PC-9 (cell line): ENCODE data around the gene HYAL1.

Source experiments
- CTCF ChIP-seq: fragments of 200-600 bp; sonication (generic); conservative IDR thresholded peaks from 2 replicates; pipeline ENCODE4 v1.6.1; 2017; ENCODE audit warnings: mixed run types, antibody characterized with exemption, mild to moderate bottlenecking, moderate library complexity
- EZH2 ChIP-seq: fragments of 200-600 bp; sonication (generic); IDR thresholded peaks from 2 replicates; pipeline ENCODE4 v1.8.0; 2017; ENCODE audit warnings: antibody characterized with exemption, low read depth

DNA sequence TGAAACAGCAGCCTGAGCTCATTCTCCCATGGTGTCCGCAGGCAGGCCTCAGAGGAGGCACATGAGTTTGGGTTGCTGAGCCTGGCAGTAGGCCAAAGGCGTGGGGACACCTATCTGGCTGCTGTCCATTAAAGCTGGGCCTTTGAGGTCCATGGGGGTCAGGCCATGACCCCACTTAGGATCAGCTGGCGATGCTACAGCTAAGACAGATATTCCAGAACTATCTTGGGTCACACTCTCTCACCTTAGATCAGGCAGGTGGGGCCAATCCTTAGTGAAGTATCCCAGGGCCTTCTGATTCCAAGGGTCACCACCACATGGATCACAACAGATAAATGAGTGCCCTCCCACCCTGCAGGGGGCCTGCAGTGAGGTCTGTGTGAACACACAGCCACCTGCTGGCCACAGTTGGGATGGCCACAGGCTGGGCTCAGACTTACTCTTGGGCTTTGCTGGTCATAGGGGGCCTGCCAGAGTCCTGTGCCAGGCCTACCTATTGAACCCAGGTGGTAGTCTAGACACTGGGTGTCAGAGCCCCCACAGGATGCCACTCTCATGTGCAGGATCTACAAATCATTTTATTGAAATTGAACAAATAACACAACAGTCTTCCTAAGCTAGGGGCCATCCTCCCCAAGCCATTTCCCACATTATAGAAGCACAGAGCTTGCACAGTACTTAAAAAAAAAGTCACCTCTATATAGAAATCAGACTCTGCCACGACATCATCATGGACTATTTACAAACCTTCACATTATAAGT is 21.2 kb upstream of the HYAL1 start:
- peak; percentile 88 for TF ChIP-seq CTCF
- no peak for TF ChIP-seq EZH2
